Measurements from ENCODE around the gene NAA38. TPM values are rescaled to one million over a fixed set of nuclear protein-coding genes. Genes with fewer than 3 reads are reported as not detected.

Gene NAA38
- total RNA-seq, 1 experiment from 2014 or later = 46.3 TPM

DNA sequence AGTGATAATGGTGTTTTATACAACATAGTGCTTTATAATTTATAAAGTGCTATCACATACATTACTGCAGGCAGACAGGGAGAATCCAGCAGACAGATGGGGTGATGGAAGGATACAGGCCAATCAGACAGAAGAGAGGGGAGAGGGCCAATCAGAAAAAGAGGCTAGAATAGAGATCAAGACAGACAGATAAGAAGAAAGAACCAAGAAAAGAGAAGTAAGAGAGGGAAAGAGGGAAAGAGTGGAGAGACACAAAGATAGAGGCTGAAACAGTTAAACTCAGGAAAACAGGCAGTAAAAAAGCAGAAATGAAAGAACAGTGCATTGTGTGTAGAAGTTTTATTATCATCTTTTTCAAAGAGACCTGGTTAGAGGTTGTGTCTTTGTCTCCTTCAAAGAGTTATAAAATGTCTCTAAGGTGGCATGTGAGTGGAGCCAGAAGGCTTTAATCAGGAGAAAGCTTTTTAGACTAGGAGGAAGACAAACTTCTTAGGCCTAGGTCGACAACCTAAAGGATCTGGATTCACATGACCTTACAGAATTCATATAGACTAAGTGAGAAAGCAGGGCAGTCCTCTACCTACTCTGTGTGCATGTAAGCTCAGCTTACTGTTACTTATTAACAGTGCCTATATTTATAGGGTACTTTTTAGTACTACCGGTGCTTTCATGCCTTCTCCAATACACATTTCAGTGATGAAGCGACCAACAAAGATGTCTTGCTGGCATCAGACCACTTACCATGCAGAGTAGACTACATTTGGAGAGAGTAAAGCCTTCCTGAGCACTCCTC lies 22.9 kb upstream of the NAA38 start (continued):
- TF ChIP-seq E2F4 (CRISPR knock-in tag; IDR thresholded peaks at IDR 0.05; ENCODE audit: borderline replicate concordance, low read depth) = no peak

DNA sequence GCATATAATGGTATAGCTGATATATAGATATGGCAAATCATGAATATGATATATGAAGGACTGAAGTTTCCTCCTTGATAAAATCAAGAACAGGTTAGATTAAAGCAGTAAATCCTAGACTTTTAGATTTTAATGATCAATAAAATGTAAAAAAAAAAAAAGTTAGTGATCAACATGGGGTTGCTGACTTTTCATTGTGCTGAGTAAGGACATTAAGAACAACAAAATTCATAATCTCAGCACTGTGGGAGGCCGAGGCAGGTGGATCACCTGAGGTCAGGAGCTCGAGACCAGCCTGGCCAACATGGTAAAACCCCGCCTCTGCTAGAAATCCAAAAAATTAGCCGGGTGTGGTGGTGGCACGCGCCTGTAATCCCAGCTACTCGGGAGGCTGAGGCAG lies 20.9 kb upstream of the NAA38 start:
- Mint-ChIP-seq H3K4me1 (no peaks in the 10 kb centered on the region), H3K9me3 (no peaks in the 10 kb centered on the region), H3K27ac (no peak overlapping the region), H3K4me3 (no peak overlapping the region), H3K27me3 (ENCODE audit: low read depth) (no peaks in the 10 kb centered on the region), H3K36me3 (no peaks in the 10 kb centered on the region)
- ChIA-PET POLR2A (no interaction called here), CTCF (no interaction called here)
- TF ChIP-seq IRF2 (CRISPR knock-in tag; IDR thresholded peaks at IDR 0.05; ENCODE audit: borderline replicate concordance, low read depth) = no peak
- TF ChIP-seq ZSCAN18 (CRISPR knock-in tag; IDR thresholded peaks at IDR 0.05) = no peak
- no peak for TF ChIP-seq USF1 (CRISPR knock-in tag; IDR thresholded peaks at IDR 0.05)
- TF ChIP-seq USF2 (CRISPR knock-in tag; IDR thresholded peaks at IDR 0.05) = no peak
- TF ChIP-seq IRF1 (CRISPR knock-in tag; IDR thresholded peaks at IDR 0.05) = no peak
- TF ChIP-seq ZNF416 (CRISPR knock-in tag; IDR thresholded peaks at IDR 0.05) = no peak
- TF ChIP-seq ZNF138 (CRISPR knock-in tag; conservative IDR thresholded peaks at IDR 0.05) = no peak
- no peak for TF ChIP-seq ZNF423 (CRISPR knock-in tag; IDR thresholded peaks at IDR 0.05)
- TF ChIP-seq PRRX2 (CRISPR knock-in tag; IDR thresholded peaks at IDR 0.05) = no peak
- no peak for TF ChIP-seq JUN (CRISPR knock-in tag; IDR thresholded peaks at IDR 0.05)
- no peak for TF ChIP-seq ERG (CRISPR knock-in tag; IDR thresholded peaks at IDR 0.05)
- TF ChIP-seq ZNF396 (CRISPR knock-in tag; IDR thresholded peaks at IDR 0.05; ENCODE audit: borderline replicate concordance) = no peak
- TF ChIP-seq KAT7 (CRISPR knock-in tag; IDR thresholded peaks at IDR 0.05; ENCODE audit: borderline replicate concordance) = no peak
- TF ChIP-seq MYBL2 (CRISPR knock-in tag; IDR thresholded peaks at IDR 0.05) = no peak
- ATAC-seq (no peak), DNase-seq (ENCODE audit: low spot score) (no peak)

DNA sequence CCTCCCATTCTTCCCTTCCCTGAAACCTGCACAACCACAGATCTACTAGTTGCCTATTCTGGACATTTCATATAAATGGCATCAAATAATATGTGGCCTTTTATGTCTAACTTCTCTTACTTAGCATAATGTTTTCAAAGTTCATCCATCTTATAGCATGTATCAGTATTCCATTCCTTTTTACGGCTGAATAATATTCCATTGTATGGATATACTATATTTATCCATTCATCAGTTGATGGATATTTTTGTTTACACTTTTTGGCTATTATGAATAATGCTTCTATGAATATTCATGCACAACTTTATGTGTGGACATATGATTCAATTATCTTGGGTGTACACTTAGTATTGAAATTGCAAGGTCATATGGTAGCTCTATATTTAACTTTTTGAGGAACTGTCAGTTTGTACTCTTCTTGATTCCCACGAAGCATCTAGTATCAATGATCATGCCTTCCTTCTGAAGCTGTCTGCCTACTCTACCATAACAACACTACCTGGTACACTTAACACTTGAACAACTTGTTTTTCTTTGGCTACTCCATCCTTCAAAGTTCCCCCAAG lies 18.5 kb upstream of the NAA38 start:
- CTCF ChIA-PET = interaction anchor here (0.9 to 1.5 kb wide), 3 partner anchors 14 to 197 kb away, joined by 3 read pairs; no protein-coding TSS in a partner anchor
- no peaks in the 10 kb centered on the region for H3K9me3 Mint-ChIP-seq
- H3K27ac Mint-ChIP-seq = no peak overlapping the region
- no peaks in the 10 kb centered on the region for H3K27me3 Mint-ChIP-seq (ENCODE audit: low read depth)
- no peaks in the 10 kb centered on the region for H3K4me1 Mint-ChIP-seq
- DNase-seq (ENCODE audit: low spot score) (no peak), ATAC-seq (no peak)
- POLR2A ChIA-PET = no interaction called here
- no peak overlapping the region for H3K4me3 Mint-ChIP-seq
- H3K36me3 Mint-ChIP-seq = no peaks in the 10 kb centered on the region
- TF ChIP-seq, protein P1, sequence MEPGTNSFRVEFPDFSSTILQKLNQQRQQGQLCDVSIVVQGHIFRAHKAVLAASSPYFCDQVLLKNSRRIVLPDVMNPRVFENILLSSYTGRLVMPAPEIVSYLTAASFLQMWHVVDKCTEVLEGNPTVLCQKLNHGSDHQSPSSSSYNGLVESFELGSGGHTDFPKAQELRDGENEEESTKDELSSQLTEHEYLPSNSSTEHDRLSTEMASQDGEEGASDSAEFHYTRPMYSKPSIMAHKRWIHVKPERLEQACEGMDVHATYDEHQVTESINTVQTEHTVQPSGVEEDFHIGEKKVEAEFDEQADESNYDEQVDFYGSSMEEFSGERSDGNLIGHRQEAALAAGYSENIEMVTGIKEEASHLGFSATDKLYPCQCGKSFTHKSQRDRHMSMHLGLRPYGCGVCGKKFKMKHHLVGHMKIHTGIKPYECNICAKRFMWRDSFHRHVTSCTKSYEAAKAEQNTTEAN (CRISPR knock-in tag; IDR thresholded peaks at IDR 0.05) = no peak
- no peak for TF ChIP-seq SMAD3 (CRISPR knock-in tag; IDR thresholded peaks at IDR 0.05; ENCODE audit: borderline replicate concordance)
- TF ChIP-seq, protein P2, sequence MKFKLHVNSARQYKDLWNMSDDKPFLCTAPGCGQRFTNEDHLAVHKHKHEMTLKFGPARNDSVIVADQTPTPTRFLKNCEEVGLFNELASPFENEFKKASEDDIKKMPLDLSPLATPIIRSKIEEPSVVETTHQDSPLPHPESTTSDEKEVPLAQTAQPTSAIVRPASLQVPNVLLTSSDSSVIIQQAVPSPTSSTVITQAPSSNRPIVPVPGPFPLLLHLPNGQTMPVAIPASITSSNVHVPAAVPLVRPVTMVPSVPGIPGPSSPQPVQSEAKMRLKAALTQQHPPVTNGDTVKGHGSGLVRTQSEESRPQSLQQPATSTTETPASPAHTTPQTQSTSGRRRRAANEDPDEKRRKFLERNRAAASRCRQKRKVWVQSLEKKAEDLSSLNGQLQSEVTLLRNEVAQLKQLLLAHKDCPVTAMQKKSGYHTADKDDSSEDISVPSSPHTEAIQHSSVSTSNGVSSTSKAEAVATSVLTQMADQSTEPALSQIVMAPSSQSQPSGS (CRISPR knock-in tag; IDR thresholded peaks at IDR 0.05; ENCODE audit: borderline replicate concordance, low read depth) = no peak

Data from WTC11 (cell line).